ENCODE measurements around the gene FARP1.
A peak's percentile ranks its signal among the peaks of the same experiment; 100 is the strongest.

FARP1 gene

GRCh38 chr13:98473135-98473787 lies 330.4 kb downstream of the FARP1 start:
- no peak for DNase-seq

- DNase-seq, result no peak
Measured at GRCh38 chr13:98473788-98474144, 330.9 kb downstream of the FARP1 start.

GRCh38 chr13:98474292-98474691 lies 331.4 kb downstream of the FARP1 start:
- DNase-seq, result no peak

GRCh38 chr13:98474761-98475160 lies 331.9 kb downstream of the FARP1 start:
- DNase-seq, result no peak

- no peak for DNase-seq
Measured at GRCh38 chr13:98475522-98475921, 332.6 kb downstream of the FARP1 start.

GRCh38 chr13:98476106-98476505 lies 333.2 kb downstream of the FARP1 start:
- DNase-seq, result peak; percentile 59 to 64

GRCh38 chr13:98476538-98476966 lies 333.7 kb downstream of the FARP1 start:
- peak; percentile 83 to 85 for DNase-seq

GRCh38 chr13:98478189-98479129 lies 335.6 kb downstream of the FARP1 start:
- no peak for DNase-seq

- no peak for DNase-seq
Measured at GRCh38 chr13:98479496-98480003, 336.7 kb downstream of the FARP1 start.

GRCh38 chr13:98480915-98481877 lies 338.3 kb downstream of the FARP1 start:
- DNase-seq, result no peak

GRCh38 chr13:98482476-98483444 lies 339.9 kb downstream of the FARP1 start:
- no peak for DNase-seq

GRCh38 chr13:98483601-98484288 lies 340.9 kb downstream of the FARP1 start:
- DNase-seq, result no peak

- DNase-seq, result peak; percentile 68 to 75
Measured at GRCh38 chr13:98484289-98485219, 341.7 kb downstream of the FARP1 start.

GRCh38 chr13:98485561-98485960 lies 342.7 kb downstream of the FARP1 start:
- no peak for DNase-seq

GRCh38 chr13:98486412-98486811 lies 343.5 kb downstream of the FARP1 start:
- DNase-seq, result no peak

GRCh38 chr13:98487016-98487415 lies 344.1 kb downstream of the FARP1 start:
- DNase-seq, result no peak

- no peak for DNase-seq
Measured at GRCh38 chr13:98487522-98487921, 344.6 kb downstream of the FARP1 start.

GRCh38 chr13:98488736-98489135 lies 345.8 kb downstream of the FARP1 start:
- DNase-seq, result no peak

- DNase-seq, result no peak
Measured at GRCh38 chr13:98489446-98490194, 346.7 kb downstream of the FARP1 start.
